ENCODE results near the gene PKNOX2.

The PKNOX2 gene

GRCh38 chr11:125263268-125263790 lies 98.8 kb downstream of the PKNOX2 start:
- DNase-seq (ENCODE audit: low read depth) = no peak

DNA sequence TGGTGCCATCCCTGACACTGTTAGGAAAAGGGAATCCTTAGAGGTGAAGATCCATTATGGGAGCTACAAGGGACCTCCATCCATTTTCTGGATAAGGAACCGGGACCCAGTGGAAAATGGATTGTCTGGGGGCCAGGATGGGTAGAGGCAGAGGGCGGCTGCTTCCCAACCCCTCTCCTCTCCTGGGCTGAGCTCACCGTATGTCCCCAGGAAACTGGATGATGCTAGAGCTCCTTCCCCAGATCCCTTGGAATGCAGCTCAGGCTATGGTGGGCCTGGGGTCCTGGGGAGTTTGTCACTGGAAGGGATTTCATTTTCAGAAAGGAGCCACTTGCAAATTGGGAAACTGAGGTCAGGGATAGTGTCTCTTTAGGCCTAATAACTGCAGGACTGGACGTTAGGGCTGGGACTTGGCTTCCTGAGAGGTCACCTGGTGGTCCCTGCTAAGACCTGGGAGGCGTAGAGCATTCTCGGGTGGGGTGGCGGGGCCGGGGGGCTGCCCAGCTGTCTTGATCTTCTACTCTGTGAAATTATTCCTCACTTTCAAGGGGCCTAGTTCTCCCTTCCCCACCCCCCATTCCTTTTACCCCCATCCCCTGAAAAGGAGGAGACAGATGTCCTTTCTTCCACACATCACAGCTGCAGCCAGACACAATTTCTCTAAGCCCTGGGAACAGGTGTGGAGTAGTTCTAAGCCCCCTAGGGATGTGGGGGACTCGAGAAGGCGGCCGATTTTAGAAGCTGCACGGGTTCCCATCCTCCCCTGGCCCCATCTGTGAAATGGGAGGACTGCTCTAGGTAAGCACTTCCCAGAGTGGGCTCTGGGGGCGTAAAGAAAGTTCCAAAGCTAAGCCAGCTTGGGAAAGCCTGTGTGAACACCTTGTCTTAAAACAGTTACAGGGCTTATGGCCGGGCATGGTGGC lies 99.8 kb downstream of the PKNOX2 start:
- no peak for DNase-seq (ENCODE audit: low read depth)

GRCh38 chr11:125267548-125267947 lies 103.0 kb downstream of the PKNOX2 start:
- no peak for DNase-seq (ENCODE audit: low read depth)

GRCh38 chr11:125268611-125269010 lies 104.1 kb downstream of the PKNOX2 start:
- DNase-seq (ENCODE audit: low read depth) = no peak

GRCh38 chr11:125270106-125270505 lies 105.6 kb downstream of the PKNOX2 start:
- DNase-seq (ENCODE audit: low read depth) = no peak

GRCh38 chr11:125270711-125271110 lies 106.2 kb downstream of the PKNOX2 start:
- no peak for DNase-seq (ENCODE audit: low read depth)

- DNase-seq (ENCODE audit: low read depth) = no peak
Measured at GRCh38 chr11:125271483-125272091, 107.0 kb downstream of the PKNOX2 start.

- DNase-seq (ENCODE audit: low read depth) = no peak
Measured at GRCh38 chr11:125272092-125272491, 107.5 kb downstream of the PKNOX2 start.

- DNase-seq (ENCODE audit: low read depth) = no peak
Measured at GRCh38 chr11:125272821-125273220, 108.3 kb downstream of the PKNOX2 start.

DNA sequence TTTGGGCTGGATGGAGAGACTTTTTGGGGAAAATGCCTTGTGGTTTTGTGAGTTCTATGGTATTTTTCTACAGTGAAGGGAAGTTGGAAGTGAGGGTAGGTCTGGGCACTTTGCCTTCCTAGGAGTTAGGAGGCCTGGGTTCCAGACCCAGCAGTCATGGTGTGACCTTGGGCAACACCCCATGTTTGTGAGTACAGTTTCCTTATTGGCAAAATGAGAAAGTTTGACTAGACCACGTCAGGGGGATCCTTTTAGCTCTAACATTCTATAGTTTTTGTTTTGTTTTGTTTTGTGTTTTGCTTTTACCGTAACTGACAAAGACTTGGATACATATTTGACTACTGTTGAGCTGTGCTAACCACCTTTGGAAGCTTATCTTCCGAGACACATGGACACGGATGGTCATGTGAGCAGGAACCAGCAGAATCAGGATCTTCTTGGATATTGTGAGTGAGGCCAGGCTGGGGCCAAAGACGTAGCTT lies 109.0 kb downstream of the PKNOX2 start:
- no peak for DNase-seq (ENCODE audit: low read depth)

GRCh38 chr11:125274309-125274708 lies 109.8 kb downstream of the PKNOX2 start:
- DNase-seq (ENCODE audit: low read depth) = no peak

DNA sequence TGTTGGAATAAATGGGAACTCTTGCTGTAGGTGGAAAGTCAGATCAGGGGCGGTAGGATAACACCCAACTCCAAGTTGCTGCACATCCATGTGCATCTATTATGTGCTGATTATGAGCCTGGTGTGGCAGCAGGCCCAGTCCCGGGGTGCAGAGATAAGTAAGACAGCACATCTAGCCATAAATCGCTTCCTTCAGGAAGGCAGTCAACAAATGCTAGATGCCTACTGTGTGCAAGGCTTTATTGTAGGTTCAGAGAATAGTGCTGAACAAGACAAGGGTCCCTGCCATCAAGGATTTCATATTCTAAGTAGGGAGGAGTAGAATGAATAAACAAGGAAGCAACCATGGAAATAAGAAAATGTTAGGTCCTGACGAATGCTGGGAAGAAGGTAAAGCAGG lies 110.2 kb downstream of the PKNOX2 start:
- no peak for DNase-seq (ENCODE audit: low read depth)

DNA sequence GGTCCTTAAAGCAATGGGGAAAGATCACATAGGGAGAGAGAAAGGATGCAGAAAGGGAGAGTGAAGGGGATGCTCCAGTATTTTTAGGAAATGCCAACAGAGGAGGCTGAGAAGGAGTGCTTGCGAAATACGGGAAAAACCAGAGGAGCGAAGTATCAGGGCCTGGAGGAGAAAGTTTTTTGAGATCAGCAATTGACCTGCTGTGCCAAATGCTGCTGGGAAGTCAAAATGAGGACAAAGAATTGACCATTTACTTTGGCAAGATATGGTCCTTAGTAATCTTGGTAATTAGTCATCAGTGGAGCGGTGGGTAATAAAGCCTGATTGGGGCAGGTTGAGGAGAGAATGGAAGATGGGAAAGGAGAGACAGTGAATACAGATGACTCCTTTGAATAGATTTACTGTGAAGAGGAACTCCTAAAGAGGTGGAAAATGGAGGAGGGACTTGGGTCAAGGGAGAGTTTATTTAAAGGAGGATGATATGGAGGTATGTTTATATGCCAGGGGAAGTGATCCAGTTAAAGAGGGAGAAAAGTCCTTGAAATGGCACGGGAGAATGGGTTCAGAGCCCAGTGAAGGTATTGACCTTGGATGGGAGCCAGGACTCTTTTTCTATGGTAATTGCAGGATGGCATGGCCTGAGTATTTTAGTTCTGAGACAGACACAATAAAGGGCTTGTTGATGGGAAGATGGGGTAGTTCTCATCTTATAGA lies 111.5 kb downstream of the PKNOX2 start:
- DNase-seq (ENCODE audit: low read depth) = no peak

- DNase-seq (ENCODE audit: low read depth) = no peak
Measured at GRCh38 chr11:125276619-125276976, 112.0 kb downstream of the PKNOX2 start.

DNA sequence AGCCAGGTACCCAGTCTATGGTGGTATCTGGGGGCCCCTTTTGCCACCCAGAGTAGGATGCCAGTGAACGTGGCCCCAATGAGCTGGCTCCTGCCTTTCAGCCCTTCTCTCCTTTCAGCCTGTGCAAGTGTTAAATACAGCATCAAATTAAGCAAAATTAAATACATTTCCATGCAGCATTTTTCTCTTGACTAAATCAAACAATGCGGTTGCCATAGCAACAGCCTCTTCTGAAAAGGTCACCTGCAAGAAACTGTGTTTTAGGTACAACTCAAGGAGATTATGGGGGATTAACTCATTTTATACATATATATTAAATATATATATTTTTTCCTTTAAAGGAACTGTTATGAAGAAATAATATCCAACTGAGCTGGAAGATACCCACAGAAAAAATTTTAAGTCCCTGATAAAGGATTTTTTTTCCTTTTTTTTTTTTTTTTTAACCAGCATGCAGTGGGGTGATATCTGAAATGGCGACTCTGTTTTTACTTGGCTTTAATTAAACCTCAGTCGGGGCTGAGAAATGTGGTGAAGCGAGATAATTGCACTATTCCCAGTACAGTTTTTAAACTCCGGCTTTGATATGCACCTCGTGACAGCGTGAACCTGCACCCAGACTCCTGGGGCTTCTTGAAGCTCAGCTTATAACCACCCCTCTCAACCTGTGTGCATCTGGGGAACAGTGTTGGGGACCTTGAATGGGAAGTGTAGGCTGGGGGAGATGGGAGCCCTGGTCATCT lies 115.3 kb downstream of the PKNOX2 start:
- DNase-seq (ENCODE audit: low read depth) = no peak

DNA sequence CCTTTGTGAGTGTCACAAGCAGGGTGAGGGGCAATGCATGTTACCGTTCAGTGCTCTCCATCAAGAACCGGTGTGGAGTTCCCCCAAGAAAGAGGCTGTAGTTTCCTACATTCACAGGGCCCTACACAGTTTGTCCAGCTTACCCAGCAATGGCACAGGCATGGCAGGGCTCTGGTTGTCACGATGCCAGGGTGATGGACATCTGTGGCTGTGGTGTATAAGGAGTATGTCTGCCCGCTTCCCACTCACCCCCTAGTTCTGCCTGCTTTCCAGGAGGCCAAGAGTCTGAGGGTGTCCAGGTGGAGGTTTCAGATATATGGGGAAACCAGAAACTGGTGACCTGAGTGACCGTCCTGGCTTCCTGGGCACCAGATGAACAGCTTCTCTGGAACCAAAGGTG lies 116.1 kb downstream of the PKNOX2 start:
- no peak for DNase-seq (ENCODE audit: low read depth)

- DNase-seq (ENCODE audit: low read depth) = no peak
Measured at GRCh38 chr11:125281831-125282595, 117.5 kb downstream of the PKNOX2 start.

DNA sequence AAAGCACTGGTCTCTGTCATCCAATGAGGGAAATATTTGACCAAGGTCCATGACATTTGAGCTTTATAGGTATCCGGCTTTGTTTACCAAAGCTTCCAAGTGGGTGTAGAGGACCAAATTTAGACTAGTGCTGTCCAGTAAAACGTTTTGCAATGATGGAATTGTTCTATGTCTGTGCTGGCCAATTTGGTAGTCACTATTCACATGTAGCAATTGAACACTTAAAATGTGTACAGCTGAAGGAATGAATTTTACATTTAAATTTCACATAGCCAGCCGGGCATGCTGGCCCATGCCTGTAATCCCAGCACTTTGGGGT lies 118.0 kb downstream of the PKNOX2 start:
- DNase-seq (ENCODE audit: low read depth) = no peak

DNA sequence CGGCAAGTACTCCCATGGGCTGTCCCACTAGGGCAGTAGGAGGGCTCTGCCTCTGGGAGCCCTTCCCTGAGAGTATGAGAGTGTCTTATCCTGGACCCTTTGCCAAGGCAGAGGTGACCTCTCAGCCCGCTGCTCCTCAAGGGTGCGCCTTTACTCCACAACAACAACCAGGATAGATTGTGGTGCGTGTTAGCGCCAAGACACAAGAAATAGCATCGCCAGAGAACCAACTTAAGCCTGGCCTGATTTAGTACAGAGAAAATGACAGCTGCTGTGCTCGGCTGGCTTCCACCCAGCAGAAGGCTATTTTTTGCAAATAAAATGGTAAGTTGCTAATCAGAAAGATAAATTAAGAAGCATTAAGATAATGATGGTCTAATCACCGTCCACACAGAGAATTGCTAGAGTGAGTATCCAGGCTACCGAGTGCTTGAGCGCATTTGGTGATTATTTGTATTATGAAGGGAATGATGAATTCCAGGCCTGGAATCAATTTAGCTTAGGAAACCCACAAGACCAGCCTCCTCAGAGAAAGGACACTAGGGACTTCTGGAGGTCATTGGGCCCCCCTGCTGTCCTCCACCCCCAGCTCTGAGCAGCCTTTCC lies 119.8 kb downstream of the PKNOX2 start:
- no peak for DNase-seq (ENCODE audit: low read depth)

DNA sequence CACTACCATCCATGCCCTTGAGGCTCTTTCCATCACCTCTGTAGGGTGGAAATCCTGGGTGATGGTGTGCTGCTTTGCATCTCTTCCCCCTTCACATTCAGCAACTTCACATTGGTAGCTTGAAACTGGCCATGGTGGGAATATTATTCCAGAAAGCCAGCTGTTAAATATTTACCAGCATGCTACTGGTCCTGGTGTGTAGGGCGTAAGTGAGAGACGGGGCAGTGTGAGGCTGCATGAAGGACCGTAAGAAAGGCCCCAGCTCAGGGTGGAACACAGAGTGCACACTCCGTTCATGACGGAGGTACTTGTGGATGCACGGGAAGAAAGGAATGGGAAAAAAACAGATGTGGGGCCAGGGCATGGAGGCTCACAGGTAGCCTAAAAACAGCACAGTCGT lies 121.3 kb downstream of the PKNOX2 start:
- no peak for DNase-seq (ENCODE audit: low read depth)

DNA sequence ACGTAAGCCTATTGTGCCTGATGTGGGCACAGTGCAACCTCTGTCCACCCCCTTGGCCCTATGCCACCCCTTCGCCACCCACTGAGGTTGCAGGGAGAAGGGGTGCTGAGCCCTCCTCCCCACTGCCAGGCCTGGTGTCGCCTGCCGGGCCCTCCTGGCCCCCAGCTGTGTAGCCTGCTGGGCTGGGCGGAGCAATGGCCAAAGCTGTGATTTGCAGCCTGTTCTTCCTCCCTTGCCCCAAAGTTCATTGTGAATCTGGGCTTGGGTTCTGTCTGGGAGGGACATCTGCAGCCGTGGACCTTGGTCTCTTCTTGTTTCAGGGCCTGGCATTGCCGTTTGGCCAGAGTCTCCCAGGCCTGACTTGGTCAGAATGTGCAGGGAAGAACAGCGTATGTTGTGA lies 121.9 kb downstream of the PKNOX2 start:
- no peak for DNase-seq (ENCODE audit: low read depth)
